Adrenal gland (tissue), 19 donors: Measurements from ENCODE around the gene ZNF35. TPM values are rescaled to one million over a fixed set of nuclear protein-coding genes. Genes with fewer than 3 reads are reported as not detected.

Source experiments
- DNase-seq, 7 donors: peaks; one replicate each; pipeline ENCODE4 v3.0.0-alpha.2; 2019 to 2020
- H3K27ac ChIP-seq, 5 donors: fragments of 200-600 bp; sonication (generic) in 4 of 5; 1 replicate in 3 of 5; 2 replicates in 2 of 5; pipeline versions ENCODE4 v1.5.1 to v1.8.0; 2016 to 2020; ENCODE audit warnings: mild to moderate bottlenecking in 1 of 5
- H3K27me3 ChIP-seq: fragments of 200-600 bp; 2 replicates; pipeline ENCODE4 v1.8.0; 2021
- H3K36me3 ChIP-seq, 2 donors: fragments of 200-600 bp; replicated peaks in 1 of 2; 1 replicate in 1 of 2; 2 replicates in 1 of 2; pipeline versions ENCODE4 v1.5.1 to v1.8.0; 2018 to 2022
- H3K4me1 ChIP-seq, 2 donors: fragments of 200-600 bp; replicated peaks in 1 of 2; 1 replicate in 1 of 2; 2 replicates in 1 of 2; pipeline versions ENCODE4 v1.5.1 to v1.8.0; 2018 to 2021
- H3K4me3 ChIP-seq, 4 donors: fragments of 200-600 bp; sonication (generic) in 3 of 4; one replicate each; pipeline ENCODE4 v1.5.1; 2016 to 2018
- H3K9me3 ChIP-seq, 3 donors: fragments of 200-600 bp; sonication (generic) in 1 of 3; replicated peaks in 1 of 3; 1 replicate in 2 of 3; 2 replicates in 1 of 3; pipeline versions ENCODE4 v1.5.1 to v1.8.0; 2016 to 2021
- CTCF ChIP-seq, 6 experiments: fragments of 450-650 bp in 4 of 6; fragments of 200-600 bp in 2 of 6; sonication (generic) in 1 of 6; IDR thresholded peaks; 1 replicate in 5 of 6; 2 replicates in 1 of 6; pipeline versions ENCODE4 v1.5.1 to v1.8.0; 2016 to 2021; ENCODE audit warnings: antibody characterized with exemption in 6 of 6, mild to moderate bottlenecking in 2 of 6, moderate library complexity in 1 of 6
- POLR2A ChIP-seq, 2 donors: fragments of 450-650 bp; IDR thresholded peaks; one replicate each; pipeline ENCODE4 v1.6.1; 2017; ENCODE audit warnings: antibody characterized with exemption in 2 of 2, mild to moderate bottlenecking in 2 of 2, moderate library complexity in 1 of 2
- WGBS, 4 donors: extraction: QIAGEN DNeasy Blood & Tissue Kit in 2 of 4; methylation state at CpG; one replicate each; pipeline versions ENCODE4 v1.1.5 to v1.1.7; 2013 to 2017; 5-methylcytosine and 5-hydroxymethylcytosine counted together
- intact Hi-C, 2 donors: fragments of 100-400 bp; cut with DNase I; formaldehyde crosslinking; loops; one replicate each; pipeline versions ENCODE4 v1.14.1 to v1.15.0; 2022 to 2023
- long read RNA-seq, 10 donors: library from polyadenylated mRNA in 3 of 10; unstranded in 2 of 10; stranded (forward) in 1 of 10; transcript quantifications; one replicate each; pipeline ENCODE4 v2.0.0 and lab custom pipeline, GENCODE V29; 2021 to 2026
- polyA plus RNA-seq, 3 donors: library from polyadenylated mRNA; stranded (reverse); fragments of 200-250 nt in 2 of 3; fragments of 350-450 nt in 1 of 3; fragmentation: Illumina TruSeq in 1 of 3; extraction: RNeasy Lipid Tissue Mini Kit (QIAGEN cat#74804) in 1 of 3; gene quantifications; one replicate each; pipeline ENCODE4 v1.2.3, GENCODE V29; 2013 to 2014
- total RNA-seq, 9 donors: library from RNA; depleted of rRNA in 4 of 9; stranded (reverse); fragments of >200 nt in 4 of 9; fragments of 120-200 nt in 1 of 9; fragmentation: NEBNext Ultra II Directional in 1 of 9; extraction: Animal tissue kit (Norgen Biotek cat#: 25700) in 1 of 9; gene quantifications; one replicate each; pipeline versions ENCODE4 v1.1.0 to v1.2.4, GENCODE V29; 2013 to 2023
- donor health status: healthy with polysubstance abuse.
- donor health status: Bipolar disorder and iron deficiency.
- donor health status: DM: yes; HTN: yes; CAD: no.
- donor health status: DM: no; HTN: no; CAD: no.
- donor health status: DM: no; HTN: no; CAD: no.
- donor health status: DM: yes; HTN: yes; CAD: no.

The ZNF35 gene
- total RNA-seq: 10 to 100 TPM in 3 of 9 donors, 1 to 10 TPM in 6; 2.8 to 13.7 (median 6.9) TPM
- polyA plus RNA-seq: 1 to 10 TPM; 3.5 to 7.4 (median 4.5) TPM
- long read RNA-seq, donor 1, partial matches to known transcripts: 0 of 1 reads
- long read RNA-seq, donor 1, other reads (novel, unspliced or antisense): 0 of 1 reads
- long read RNA-seq, donor 2: 0 reads
- long read RNA-seq, donor 3: 0 reads
- long read RNA-seq, donor 4, partial matches to known transcripts: 0 of 2 reads
- long read RNA-seq, donor 4, other reads (novel, unspliced or antisense): 0 of 2 reads
- long read RNA-seq, donor 5, partial matches to known transcripts: 0 of 4 reads
- long read RNA-seq, donor 5, other reads (novel, unspliced or antisense): 2 of 4 reads
- long read RNA-seq, donor 6, partial matches to known transcripts: 0 of 4 reads
- long read RNA-seq, donor 6, other reads (novel, unspliced or antisense): 1 of 4 reads
- long read RNA-seq, donor 7: 0 reads
- long read RNA-seq, donor 8, partial matches to known transcripts: 0 of 1 reads
- long read RNA-seq, donor 8, other reads (novel, unspliced or antisense): 0 of 1 reads
- long read RNA-seq, donor 9: 0 reads
- long read RNA-seq, donor 10, partial matches to known transcripts: 0 of 2 reads
- long read RNA-seq, donor 10, other reads (novel, unspliced or antisense): 0 of 2 reads

- 0 to 2% (median 1%) methylated on average over 22 to 37 of the region's 37 CpGs for WGBS, 4 donors
- H3K27me3 ChIP-seq: no peaks in the 10 kb centered on the region
- intact Hi-C loops: no loop called here
- peaks cover 0 to 24% of the 10 kb centered on the region in 2 donors for H3K36me3 ChIP-seq
- H3K4me1 ChIP-seq: peaks cover 0 to 16% of the 10 kb centered on the region in 2 donors
- H3K27ac ChIP-seq: peak within 1 kb of the TSS in 3 of 5 donors; percentile 43 to 80 (median 49)
- peak; percentile 70 to 85 (median 77) for DNase-seq
- no peaks in the 10 kb centered on the region for H3K9me3 ChIP-seq
- TF ChIP-seq POLR2A (IDR thresholded peaks at IDR 0.05) (no peak), CTCF (IDR thresholded peaks at IDR 0.05) (no peak)
- peak within 1 kb of the TSS; percentile 59 to 88 (median 74) for H3K4me3 ChIP-seq
These were observed at the start of gene ZNF35 for GRCh38 chr3:44648564-44649229. ZNF35 (plus strand) TSS chr3:44648732; CDS start chr3:44651068, 2,336 bp downstream.

- Histone ChIP-seq H3K4me3 (no peak overlapping the region), H3K9me3 (no peaks in the 10 kb centered on the region), H3K27ac (no peak overlapping the region), H3K27me3 (no peaks in the 10 kb centered on the region), H3K36me3 (no peaks in the 10 kb centered on the region), H3K4me1 (no peaks in the 10 kb centered on the region)
- 96 to 99% (median 97%) methylated on average over 2 of the region's 2 CpGs for WGBS, 4 donors
- no peak for DNase-seq
- TF ChIP-seq POLR2A (IDR thresholded peaks at IDR 0.05) (no peak), CTCF (IDR thresholded peaks at IDR 0.05) (no peak)
- intact Hi-C loops: no loop called here
These were observed 46.8 kb upstream of the ZNF35 start for GRCh38 chr3:44601749-44602148.

- no peak for TF ChIP-seq POLR2A (IDR thresholded peaks at IDR 0.05)
- no peak for TF ChIP-seq CTCF (IDR thresholded peaks at IDR 0.05)
- no peaks in the 10 kb centered on the region for H3K9me3 ChIP-seq
- intact Hi-C loops: no loop called here
These were observed 35.9 kb upstream of the ZNF35 start for GRCh38 chr3:44612678-44613077.

More at GRCh38 chr3:44612678-44613077, 35.9 kb upstream of the ZNF35 start:
- Histone ChIP-seq H3K4me3 (no peak overlapping the region), H3K27ac (no peak overlapping the region), H3K27me3 (no peaks in the 10 kb centered on the region), H3K4me1 (no peaks in the 10 kb centered on the region), H3K36me3 (no peaks in the 10 kb centered on the region)
- DNase-seq: no peak
